Chondrocyte (in vitro differentiated cells): ENCODE results near the gene PTRHD1. TPM values are rescaled to one million over a fixed set of nuclear protein-coding genes. Genes with fewer than 3 reads are reported as not detected.

Source experiments
- DNase-seq: peaks from one replicate; pipeline ENCODE4 v3.0.0; 2021; ENCODE audit warnings: mixed read lengths, low spot score
- H3K27ac Mint-ChIP-seq: one replicate; pipeline ENCODE4 v1.8.0; 2021; ENCODE audit warnings: mild to moderate bottlenecking, moderate library complexity, mixed read lengths; ENCODE audit not compliant: unreplicated experiment
- H3K27me3 Mint-ChIP-seq: 2 replicates; pipeline ENCODE4 v1.8.0; 2021; ENCODE audit warnings: low read depth, mixed read lengths
- H3K36me3 Mint-ChIP-seq: 2 replicates; pipeline ENCODE4 v1.8.0; 2021; ENCODE audit warnings: low read depth, mixed read lengths
- H3K4me1 Mint-ChIP-seq: 2 replicates; pipeline ENCODE4 v1.8.0; 2021; ENCODE audit warnings: low read depth, mild to moderate bottlenecking, mixed read lengths
- H3K4me3 Mint-ChIP-seq: one replicate; pipeline ENCODE4 v1.8.0; 2021; ENCODE audit warnings: mild to moderate bottlenecking, moderate library complexity, mixed read lengths; ENCODE audit not compliant: unreplicated experiment
- H3K9me3 Mint-ChIP-seq: 2 replicates; pipeline ENCODE4 v1.8.0; 2021; ENCODE audit warnings: low read depth, mixed read lengths
- total RNA-seq: library from RNA; stranded (reverse); gene quantifications from 3 replicates; pipeline ENCODE4 v1.2.1, GENCODE V29; 2021
- TF ChIP-seq, protein P1 (sequence below): fragments of 200-600 bp; sonication (generic); IDR thresholded peaks from 2 replicates; pipeline ENCODE4 v1.5.0; 2021; ENCODE audit warnings: antibody characterized with exemption, mild to moderate bottlenecking, moderate library complexity

The PTRHD1 gene
- total RNA-seq, 1 donor from 2014 or later, result 32.0 TPM

GRCh38 chr2:24824071-24824588, 30.9 kb upstream of the PTRHD1 start:
- H3K36me3 Mint-ChIP-seq, result peaks cover 6% of the 10 kb centered on the region
- TF ChIP-seq, protein P1, sequence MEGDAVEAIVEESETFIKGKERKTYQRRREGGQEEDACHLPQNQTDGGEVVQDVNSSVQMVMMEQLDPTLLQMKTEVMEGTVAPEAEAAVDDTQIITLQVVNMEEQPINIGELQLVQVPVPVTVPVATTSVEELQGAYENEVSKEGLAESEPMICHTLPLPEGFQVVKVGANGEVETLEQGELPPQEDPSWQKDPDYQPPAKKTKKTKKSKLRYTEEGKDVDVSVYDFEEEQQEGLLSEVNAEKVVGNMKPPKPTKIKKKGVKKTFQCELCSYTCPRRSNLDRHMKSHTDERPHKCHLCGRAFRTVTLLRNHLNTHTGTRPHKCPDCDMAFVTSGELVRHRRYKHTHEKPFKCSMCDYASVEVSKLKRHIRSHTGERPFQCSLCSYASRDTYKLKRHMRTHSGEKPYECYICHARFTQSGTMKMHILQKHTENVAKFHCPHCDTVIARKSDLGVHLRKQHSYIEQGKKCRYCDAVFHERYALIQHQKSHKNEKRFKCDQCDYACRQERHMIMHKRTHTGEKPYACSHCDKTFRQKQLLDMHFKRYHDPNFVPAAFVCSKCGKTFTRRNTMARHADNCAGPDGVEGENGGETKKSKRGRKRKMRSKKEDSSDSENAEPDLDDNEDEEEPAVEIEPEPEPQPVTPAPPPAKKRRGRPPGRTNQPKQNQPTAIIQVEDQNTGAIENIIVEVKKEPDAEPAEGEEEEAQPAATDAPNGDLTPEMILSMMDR, result no peak
- H3K27ac Mint-ChIP-seq, result no peak overlapping the region

GRCh38 chr2:24822049-24822706, 29.0 kb upstream of the PTRHD1 start:
- Mint-ChIP-seq H3K36me3 (peaks cover 9% of the 10 kb centered on the region), H3K4me3 (no peak overlapping the region), H3K9me3 (no peaks in the 10 kb centered on the region), H3K27ac (no peak overlapping the region), H3K4me1 (peaks cover 15% of the 10 kb centered on the region), H3K27me3 (no peaks in the 10 kb centered on the region)
- peak; percentile 26 for DNase-seq
- TF ChIP-seq, protein P1, result no peak

More at GRCh38 chr2:24824071-24824588, 30.9 kb upstream of the PTRHD1 start:
- no peak for DNase-seq
- Mint-ChIP-seq H3K4me1 (peaks cover 16% of the 10 kb centered on the region), H3K27me3 (no peaks in the 10 kb centered on the region), H3K9me3 (no peaks in the 10 kb centered on the region), H3K4me3 (no peak overlapping the region)

DNA sequence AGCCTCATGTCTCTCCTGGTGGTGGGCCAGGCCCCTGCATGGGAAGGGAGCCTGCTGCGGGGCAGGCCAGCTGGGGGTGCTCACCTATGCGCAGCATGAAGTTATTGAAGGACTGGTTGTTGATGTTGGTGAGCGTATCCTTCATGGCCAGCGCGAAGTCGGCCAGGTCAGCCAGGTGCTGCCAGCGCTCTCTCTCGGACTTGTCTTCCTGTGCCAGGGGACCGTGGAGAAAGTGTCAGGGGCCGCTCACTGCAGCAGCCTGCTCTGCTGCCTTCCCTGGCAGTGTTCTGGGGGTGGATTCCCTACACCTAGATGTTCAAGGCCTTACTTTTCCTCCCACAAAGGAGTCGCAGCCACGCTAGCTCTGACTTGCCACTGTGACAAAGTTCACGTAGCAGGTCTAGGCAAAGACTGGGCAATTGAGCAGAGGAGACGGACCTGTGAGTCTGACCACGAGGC, 28.3 kb upstream of the PTRHD1 start:
- TF ChIP-seq, protein P1, result no peak
- Mint-ChIP-seq H3K4me1 (peaks cover 20% of the 10 kb centered on the region), H3K36me3 (peaks cover 16% of the 10 kb centered on the region), H3K27ac (no peak overlapping the region), H3K27me3 (no peaks in the 10 kb centered on the region), H3K4me3 (no peak overlapping the region), H3K9me3 (no peaks in the 10 kb centered on the region)
- peak; percentile 77 for DNase-seq

DNA sequence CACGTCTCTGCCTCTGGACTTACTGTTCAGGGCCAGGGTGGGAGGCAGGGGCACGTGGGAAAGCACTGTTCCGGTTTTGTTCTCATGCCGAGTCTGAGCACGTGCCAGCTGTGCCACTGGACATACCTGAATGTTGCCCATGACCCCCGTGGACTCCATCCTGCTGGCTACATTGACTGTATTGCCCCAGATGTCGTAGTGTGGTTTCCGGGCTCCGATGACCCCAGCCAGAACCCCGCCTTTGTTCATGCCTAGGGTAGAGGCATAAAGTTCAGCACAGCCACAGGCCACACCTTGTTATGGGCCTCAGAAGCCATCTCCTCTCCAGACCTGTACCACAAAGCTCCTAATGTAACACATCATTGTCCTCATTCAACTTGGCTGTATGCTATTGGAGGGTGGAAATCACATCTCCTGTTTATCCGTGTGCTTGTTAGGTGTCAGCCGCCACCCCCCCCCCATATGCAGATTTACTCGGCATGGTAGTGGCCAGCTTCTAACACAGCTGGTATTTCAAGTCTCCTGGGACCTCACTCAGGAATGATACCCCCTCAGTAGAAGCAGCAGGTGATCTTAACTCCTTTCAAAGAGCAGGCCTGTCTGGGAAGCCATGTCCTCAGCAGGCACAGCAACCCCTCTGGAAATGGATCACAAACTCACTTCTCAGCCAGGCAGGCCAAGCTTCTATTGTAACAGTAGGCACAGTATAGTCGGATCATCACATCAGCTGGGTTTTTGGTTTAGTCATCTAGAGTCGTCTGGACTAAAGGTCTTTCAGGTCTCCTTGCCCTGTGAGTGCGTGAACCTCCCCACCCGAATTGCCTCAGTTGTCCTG, 27.6 kb upstream of the PTRHD1 start:
- peak; percentile 70 for DNase-seq
- Mint-ChIP-seq H3K4me3 (no peak overlapping the region), H3K4me1 (peaks cover 15% of the 10 kb centered on the region), H3K36me3 (peaks cover 17% of the 10 kb centered on the region), H3K9me3 (no peaks in the 10 kb centered on the region), H3K27me3 (no peaks in the 10 kb centered on the region), H3K27ac (no peak overlapping the region)
- TF ChIP-seq, protein P1, result no peak

DNA sequence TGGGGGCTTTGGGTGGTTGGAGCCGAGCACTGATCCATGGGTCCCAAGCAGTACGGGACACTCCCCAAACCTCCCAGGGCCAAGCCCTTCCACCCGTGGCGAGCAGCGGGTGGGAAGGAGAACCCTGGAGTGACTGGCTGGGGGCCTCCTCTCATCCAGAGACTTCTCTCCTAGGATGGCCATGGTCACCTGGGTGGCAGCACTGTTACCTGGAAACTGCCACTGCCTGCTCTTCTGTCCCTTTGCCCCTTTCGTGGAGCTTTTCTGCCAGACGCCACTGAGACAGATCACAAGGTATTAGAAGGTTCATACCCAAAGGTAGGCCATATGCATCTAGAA, 27.0 kb upstream of the PTRHD1 start:
- H3K9me3 Mint-ChIP-seq, result no peaks in the 10 kb centered on the region
- H3K4me3 Mint-ChIP-seq, result no peak overlapping the region
- H3K36me3 Mint-ChIP-seq, result peaks cover 21% of the 10 kb centered on the region
- DNase-seq, result peak; percentile 63
- peaks cover 14% of the 10 kb centered on the region for H3K4me1 Mint-ChIP-seq
- no peak overlapping the region for H3K27ac Mint-ChIP-seq
- TF ChIP-seq, protein P1, result no peak
- H3K27me3 Mint-ChIP-seq, result no peaks in the 10 kb centered on the region
